HL-60 (cell line): ENCODE data around the gene HK1.

ENCODE experiments used
- DNase-seq, 2 experiments: peaks; one replicate each; pipeline ENCODE4 v3.0.0-alpha.2; 2010 to 2020; ENCODE audit warnings: low read depth in 1 of 2, low spot score in 1 of 2
- H3K27ac ChIP-seq: fragments of 250-450 bp; sonication (Bioruptor Pico); replicated peaks from 2 replicates; pipeline ENCODE4 v1.5.1; 2020; ENCODE audit warnings: mild to moderate bottlenecking, moderate library complexity
- H3K27me3 ChIP-seq: fragments of 250-450 bp; sonication (Bioruptor Pico); 2 replicates; pipeline ENCODE4 v1.5.1; 2021; ENCODE audit warnings: mild to moderate bottlenecking, moderate library complexity; ENCODE audit not compliant: insufficient read depth, poor library complexity, severe bottlenecking
- H3K4me3 ChIP-seq: replicated peaks from 2 replicates; pipeline ENCODE4 v1.5.1; 2011; ENCODE audit warnings: mild to moderate bottlenecking, control low read depth, low read length; ENCODE audit not compliant: insufficient read depth
- CTCF ChIP-seq: IDR thresholded peaks from one replicate; pipeline ENCODE4 v1.5.1; 2011; ENCODE audit warnings: low read length, control low read depth, inconsistent platforms; ENCODE audit not compliant: insufficient read depth
- GABPA ChIP-seq: IDR thresholded peaks from 2 replicates; pipeline ENCODE4 v1.6.1; 2012; ENCODE audit warnings: low read depth
- POLR2AphosphoS5 ChIP-seq: IDR thresholded peaks from 2 replicates; pipeline ENCODE4 v1.6.1; 2012; ENCODE audit warnings: low read depth
- REST ChIP-seq: IDR thresholded peaks from 2 replicates; pipeline ENCODE4 v1.6.1; 2012; ENCODE audit warnings: low read depth; ENCODE audit not compliant: insufficient replicate concordance
- SPI1 ChIP-seq: IDR thresholded peaks from 2 replicates; pipeline ENCODE4 v1.6.1; 2012; ENCODE audit warnings: low read depth, mild to moderate bottlenecking, borderline replicate concordance

The HK1 gene

GRCh38 chr10:69405221-69405620, 126.9 kb downstream of the HK1 start:
- no peak for DNase-seq
- Histone ChIP-seq H3K27ac (no peak overlapping the region), H3K27me3 (no peaks in the 10 kb centered on the region), H3K4me3 (no peak overlapping the region)
- TF ChIP-seq CTCF (no peak), POLR2AphosphoS5 (no peak)

GRCh38 chr10:69406302-69406811, 128.1 kb downstream of the HK1 start:
- no peak for DNase-seq
- Histone ChIP-seq H3K27me3 (no peaks in the 10 kb centered on the region), H3K27ac (no peak overlapping the region), H3K4me3 (no peak overlapping the region)
- TF ChIP-seq POLR2AphosphoS5 = no peak
- TF ChIP-seq REST = no peak
- no peak for TF ChIP-seq SPI1
- no peak for TF ChIP-seq GABPA
- no peak for TF ChIP-seq CTCF

GRCh38 chr10:69406816-69407580, 128.7 kb downstream of the HK1 start:
- Histone ChIP-seq H3K27me3 (no peaks in the 10 kb centered on the region), H3K27ac (no peak overlapping the region), H3K4me3 (no peak overlapping the region)
- DNase-seq = no peak
- TF ChIP-seq REST (no peak), GABPA (no peak), CTCF (no peak), POLR2AphosphoS5 (no peak), SPI1 (no peak)
